G401.6 (cell line): Measurements from ENCODE around the gene DLG5.
A peak's percentile ranks its signal among the peaks of the same experiment; 100 is the strongest.

Experiments used
- FAIRE-seq: peaks from 2 replicates; lab custom pipeline; 2012; peaks lifted over from hg19 to GRCh38; lab: Jason Lieb, UNC

Gene DLG5, protein sequence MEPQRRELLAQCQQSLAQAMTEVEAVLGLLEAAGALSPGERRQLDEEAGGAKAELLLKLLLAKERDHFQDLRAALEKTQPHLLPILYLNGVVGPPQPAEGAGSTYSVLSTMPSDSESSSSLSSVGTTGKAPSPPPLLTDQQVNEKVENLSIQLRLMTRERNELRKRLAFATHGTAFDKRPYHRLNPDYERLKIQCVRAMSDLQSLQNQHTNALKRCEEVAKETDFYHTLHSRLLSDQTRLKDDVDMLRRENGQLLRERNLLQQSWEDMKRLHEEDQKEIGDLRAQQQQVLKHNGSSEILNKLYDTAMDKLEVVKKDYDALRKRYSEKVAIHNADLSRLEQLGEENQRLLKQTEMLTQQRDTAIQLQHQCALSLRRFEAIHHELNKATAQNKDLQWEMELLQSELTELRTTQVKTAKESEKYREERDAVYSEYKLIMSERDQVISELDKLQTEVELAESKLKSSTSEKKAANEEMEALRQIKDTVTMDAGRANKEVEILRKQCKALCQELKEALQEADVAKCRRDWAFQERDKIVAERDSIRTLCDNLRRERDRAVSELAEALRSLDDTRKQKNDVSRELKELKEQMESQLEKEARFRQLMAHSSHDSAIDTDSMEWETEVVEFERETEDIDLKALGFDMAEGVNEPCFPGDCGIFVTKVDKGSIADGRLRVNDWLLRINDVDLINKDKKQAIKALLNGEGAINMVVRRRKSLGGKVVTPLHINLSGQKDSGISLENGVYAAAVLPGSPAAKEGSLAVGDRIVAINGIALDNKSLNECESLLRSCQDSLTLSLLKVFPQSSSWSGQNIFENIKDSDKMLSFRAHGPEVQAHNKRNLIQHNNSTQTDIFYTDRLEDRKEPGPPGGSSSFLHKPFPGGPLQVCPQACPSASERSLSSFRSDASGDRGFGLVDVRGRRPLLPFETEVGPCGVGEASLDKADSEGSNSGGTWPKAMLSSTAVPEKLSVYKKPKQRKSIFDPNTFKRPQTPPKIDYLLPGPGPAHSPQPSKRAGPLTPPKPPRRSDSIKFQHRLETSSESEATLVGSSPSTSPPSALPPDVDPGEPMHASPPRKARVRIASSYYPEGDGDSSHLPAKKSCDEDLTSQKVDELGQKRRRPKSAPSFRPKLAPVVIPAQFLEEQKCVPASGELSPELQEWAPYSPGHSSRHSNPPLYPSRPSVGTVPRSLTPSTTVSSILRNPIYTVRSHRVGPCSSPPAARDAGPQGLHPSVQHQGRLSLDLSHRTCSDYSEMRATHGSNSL (N-terminal part only)

DNA sequence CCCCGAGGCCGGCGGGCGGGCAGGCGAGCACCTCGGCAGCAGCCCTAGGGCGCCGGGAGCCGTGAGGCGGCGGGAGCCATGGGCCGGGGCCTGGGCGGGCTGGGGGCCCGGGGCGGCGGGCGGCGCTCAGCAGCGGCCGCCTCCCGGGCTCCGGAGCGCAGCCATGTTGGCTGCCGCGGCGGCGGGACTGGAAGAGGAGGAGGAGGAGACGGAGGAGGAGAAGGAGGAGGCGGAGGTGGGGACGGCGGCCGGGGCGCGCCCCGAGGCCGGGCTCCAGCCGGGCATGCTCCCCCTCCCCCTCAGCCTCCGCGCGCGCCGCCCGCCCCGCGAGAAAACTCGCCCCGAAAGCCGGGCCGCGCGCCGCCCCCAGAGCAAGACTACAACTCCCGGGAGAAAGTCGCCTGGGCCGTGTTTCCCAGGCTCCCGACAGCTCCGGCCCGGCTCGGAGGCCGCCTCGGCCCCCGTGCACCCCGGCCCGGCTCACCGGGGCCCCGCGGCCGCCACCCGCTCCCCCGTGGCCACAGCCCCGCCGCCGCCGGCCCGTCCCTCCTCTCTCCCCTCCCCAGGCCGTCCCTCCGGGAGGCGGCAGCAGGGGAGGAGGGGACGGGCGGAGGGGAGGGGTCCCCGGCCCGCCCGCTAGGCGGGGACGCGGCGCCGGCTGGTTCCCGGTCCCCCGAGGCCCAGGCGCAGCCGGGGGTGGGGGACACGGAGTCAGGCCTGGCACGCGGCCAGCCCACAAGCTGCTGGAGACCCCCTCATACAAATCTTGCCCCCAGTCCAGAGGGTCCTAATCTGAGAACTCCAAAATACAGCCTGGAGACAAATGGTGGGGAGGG lies at the start of gene DLG5:
DLG5 (minus strand) TSS at position 190 of the 836 bp plus-strand sequence. CDS start 235 bp downstream, outside the sequence.
- no peak for FAIRE-seq

DNA sequence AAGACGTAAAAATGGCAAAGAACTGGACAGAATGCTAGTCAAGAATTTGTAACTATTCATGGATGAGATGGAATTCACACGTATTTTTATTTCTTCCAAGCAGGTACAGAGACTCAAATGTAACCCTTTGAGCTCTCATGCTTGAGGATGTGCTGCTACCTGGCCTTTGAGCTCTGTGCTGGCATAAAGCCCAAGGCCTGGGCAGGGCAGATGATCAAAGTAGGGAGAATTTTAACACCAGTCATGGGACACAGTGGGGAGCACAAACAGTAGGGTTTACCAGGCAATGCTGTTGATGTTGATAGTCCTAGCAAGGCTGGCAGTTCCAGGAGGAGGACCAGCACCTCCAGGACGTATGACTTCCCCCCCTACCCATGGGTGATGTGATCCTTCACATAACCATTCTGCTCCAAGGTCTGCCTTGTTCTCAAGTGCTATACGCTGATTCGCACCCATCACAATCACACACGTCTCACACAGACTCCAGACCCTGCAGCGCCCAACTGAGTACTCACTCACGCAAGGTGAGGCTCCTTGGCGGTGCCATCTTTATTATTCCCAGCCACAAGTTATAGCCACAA lies 48.6 kb upstream of the DLG5 start:
- FAIRE-seq = no peak

DNA sequence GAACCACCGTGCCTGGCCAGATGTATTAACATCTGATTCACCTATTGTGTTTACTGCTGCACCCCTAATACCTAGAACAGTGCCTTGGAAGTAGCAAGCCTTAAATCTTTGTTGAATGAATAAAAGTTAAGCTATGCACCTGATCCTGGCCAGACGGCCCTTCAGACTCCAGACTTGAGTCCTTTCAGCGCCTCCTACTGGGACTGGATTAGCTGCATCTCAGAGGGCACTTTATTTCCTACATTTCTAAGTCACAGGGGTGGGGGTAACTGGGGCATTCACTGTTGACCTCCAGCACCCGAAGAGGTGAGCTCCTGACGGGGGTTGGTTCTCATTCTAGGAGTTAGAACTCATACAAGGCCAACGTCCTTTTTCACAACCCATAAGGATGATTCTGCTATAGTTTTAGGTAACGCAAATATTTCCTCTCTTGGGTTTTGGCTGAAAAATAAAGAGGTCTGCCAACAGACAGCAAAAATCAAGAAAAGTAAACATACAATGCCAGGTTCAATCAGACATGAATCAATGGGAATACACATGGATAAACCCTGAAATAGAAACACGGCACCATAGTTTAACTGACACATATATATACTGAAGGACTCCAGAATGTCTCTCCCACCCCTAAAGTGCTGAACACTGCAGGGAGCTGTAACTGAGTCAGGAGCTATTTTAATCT lies 48.0 kb upstream of the DLG5 start:
- peak; percentile 57 for FAIRE-seq

DNA sequence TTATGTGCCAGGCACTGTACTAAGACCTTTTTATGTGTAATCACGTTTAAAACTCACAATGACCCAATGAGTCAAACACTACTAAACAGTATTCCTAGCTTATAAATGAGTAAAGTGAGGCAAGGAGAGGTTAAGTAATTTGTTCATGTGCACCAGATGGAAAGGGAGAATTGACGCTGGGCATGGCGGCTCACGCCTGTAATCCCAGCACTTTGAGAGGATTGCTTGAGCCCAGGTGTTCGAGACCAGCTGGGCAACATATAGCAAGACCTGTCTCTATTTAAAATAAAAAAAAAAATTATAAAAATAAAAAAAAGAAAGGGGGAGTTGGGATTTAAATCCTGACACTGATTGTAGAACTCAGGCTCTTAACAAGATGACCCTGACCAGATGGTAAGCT lies 46.7 kb upstream of the DLG5 start:
- no peak for FAIRE-seq

DNA sequence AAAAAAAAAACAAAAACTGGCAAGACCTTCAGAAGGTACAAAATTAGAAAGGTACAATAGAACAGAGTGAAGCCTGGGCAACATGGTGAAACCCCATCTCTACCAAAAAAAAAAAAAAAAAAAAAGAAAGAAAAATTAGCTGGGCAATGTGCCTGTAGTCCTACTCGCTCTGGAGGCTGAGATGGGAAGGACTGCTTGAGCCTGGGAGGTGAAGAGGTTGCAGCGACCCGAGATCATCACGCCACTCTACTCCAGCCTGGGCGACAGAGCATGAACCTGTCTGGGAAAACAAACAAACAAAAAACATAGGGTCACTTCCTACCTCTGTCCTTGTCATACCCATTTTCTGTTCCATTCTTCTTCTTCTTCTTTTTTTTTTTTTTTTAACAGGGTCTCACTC lies 45.6 kb upstream of the DLG5 start:
- FAIRE-seq = no peak

DNA sequence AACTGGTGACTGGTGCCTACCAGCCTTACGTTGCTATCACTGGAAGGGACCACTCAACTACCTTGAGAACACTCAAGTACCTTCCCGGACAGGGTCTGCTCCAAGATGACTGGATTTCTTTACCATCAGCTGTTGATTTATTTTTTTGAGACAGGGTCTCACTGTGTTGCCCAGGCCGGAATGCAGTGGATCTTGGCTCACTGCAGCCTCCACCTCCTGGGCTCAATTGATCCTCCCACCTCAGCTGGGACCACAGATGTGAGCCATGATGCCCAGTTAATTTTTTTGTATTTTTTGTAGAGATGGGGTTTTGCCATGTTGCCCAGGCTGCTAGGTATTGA lies 45.2 kb upstream of the DLG5 start:
- no peak for FAIRE-seq

DNA sequence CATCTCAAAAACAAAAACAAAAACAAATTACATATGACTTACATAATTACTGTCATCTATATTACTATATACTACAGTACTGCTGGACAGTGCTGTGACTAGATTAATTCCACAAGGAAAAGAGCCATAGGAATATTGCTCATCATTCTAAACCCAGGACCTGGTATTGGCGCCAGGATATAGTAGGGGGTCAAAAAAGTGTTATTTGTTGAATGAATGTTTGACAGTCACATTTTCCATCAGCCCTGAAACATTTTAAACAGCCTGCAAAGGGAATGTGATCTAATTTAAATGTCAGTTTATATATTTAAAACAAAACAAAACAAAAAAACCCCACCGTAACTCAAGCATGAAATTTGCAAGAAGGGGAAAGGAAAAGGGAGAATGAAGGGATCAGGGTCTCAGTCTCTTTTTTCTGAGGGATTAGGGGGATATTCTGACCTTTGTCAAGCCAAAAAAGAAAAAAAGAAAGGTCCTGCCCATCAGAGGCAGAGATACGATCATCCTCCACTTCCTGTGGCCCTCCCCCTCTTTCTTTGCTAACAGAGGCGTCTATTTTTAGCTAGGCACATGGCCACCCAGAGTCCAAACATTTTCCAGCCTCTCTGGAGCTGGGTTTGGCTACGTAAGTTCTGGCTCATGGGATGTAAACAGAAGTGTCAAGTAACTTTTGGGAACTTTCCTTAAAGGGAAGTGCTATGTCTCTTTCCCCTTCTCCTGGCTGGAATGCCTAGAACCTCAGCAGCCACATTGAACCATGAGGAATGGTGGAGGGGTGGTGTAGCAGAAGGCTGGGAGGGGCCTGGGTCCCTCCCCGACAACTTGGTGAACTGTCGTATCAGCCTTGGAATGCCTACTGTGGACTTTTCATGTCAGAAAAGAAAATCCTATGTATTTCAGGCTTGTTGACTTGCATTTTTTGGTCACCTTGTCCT lies 44.6 kb upstream of the DLG5 start:
- no peak for FAIRE-seq

DNA sequence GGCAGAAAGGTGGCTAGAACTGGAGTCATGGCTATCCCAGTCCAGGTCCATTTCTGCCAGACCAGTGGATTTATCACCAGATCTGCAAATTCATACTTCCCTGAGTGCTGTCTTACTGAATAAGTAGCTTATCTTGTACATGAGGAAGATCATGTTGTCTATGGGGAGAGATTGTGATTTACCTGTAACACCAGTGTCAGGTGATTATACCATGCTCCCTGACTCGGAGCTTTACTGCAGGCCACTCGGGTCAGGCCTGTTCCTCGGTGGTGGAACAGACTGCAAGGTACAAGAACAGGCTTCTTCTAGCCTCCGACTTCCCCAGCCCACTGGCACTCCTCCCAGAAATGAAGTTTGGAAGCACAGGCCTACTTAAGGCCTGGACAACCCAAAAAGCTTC lies 42.6 kb upstream of the DLG5 start:
- FAIRE-seq = no peak

DNA sequence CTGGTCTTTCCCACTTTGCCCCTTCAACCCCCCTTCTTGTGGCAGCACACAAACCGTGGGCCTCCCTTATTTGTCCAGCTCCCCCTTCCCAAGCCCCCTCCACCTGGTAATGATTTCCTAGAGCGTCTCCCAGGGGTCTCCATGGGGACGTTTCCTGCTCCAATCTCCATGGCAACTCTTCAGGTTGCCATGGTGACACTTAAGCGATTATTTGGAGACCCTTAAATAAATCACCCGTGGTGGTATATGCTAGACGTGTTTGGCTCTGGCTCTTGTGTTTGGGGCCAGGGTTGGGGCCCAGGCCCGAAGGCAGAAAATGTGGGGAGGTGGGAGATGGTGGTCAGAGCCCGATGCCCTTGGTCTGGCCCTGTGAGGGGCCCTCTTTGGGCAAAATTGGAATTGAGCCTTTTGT lies 41.1 kb upstream of the DLG5 start:
- no peak for FAIRE-seq

DNA sequence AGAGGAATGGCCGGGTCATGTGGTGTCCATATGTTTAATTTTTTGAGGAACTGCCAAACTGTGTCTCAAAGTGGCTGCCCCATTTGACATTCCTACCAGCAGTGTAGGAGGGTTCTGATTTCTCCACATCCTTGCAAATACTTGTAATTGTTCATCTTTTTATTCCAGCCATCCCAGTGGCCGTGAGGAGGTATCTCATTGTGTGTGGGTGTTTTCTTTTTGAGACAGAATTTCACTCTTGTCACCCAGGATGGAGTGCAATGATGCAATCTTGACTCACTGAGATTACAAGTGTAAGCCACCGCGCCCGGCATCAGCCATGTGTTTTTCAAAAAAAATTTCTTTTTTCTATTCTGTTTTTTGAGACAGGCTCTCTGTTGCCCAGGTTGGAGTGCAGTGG lies 38.7 kb upstream of the DLG5 start:
- no peak for FAIRE-seq

DNA sequence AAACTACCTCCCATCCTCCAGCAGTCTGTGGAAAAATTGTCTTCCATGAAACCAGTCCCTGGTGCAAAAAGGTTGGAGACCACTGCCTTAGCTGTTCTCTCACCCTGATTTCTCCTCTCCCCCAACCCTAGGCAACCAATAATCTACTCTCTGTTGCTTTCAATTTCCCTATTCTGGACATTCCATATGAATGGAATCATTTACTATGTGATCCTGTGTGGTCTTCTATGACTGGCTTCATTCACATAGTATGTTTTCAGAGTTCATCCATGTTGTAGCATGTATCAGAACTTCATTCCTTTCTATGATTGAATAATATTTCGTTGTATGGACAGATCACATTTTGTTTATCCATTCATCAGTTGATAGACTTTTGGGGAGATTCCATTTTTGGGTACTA lies 38.3 kb upstream of the DLG5 start:
- no peak for FAIRE-seq

DNA sequence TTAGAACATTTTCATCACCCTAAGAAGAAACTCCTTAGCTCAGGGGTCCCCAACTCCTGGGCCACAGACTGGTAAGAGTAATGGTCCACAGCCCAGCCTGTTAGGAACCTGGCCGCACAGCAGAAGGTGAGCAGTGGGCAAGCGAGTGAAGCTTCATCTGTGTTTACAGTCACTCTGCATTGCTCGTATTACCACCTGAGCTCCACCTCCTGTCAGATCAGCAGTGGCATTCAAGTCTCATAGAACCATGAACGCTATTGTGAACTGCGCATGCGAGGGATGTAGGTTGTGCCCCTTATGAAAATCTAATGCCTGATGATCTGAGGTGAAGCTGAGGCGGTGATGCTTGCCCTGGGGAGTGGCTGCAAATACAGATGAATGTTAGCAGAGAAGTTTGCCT lies 37.3 kb upstream of the DLG5 start:
- FAIRE-seq = no peak

DNA sequence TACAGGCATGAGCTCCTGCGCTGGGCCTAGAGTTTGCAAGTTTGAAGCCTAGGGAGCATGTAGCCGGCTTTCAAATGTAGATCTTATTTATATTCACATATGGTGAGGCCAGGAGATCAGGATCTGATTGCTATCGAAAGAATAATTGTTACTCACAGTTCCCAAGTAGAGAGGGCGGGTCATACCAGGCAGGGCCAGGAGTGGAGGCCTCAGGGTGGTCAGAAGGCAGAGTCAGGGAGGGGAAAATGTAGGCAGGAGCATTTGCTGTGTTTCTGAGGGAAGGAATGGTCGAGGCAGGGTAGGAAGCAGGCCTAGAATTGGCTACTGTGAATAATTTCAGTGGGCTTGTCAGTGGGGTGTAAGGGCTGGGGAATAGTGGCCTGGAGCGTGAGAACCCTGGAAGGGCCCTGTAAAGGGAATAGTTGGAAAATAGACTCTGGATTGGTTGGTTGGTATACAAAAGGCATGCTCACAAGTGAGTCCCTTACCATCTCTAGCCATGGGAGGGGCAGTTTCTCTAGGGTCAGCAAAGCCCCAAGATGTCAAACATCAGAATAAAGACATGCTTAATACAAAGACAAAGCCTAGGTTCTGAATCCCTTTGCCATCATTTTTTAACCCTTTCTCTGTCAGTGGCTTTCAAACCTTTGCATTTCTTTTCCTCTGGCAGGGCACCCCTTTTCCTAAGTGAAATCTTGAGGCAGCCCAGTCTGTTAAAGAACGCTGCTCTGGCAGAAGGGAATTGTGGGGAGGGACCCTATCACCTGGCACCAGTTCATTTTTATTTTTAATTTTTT lies 36.0 kb upstream of the DLG5 start:
- no peak for FAIRE-seq

DNA sequence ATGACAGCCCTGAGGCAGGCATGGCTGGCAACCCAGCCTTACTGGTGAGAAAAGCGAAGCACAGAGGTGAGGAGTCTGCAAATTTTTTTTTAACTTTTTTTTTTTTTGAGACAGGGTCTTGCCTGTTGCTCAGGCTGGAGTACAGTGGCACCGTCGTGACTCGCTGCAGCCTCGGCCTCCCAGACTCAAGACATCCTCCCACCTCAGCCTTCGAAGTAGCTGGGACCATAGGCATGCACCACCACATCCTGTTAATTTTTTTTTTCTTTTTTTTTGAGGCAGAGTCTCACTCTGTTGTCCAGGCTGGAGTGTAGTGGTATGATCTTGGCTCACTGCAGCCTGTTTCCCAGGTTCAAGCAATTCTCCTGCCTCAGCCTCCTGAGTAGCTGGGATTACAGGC lies 35.1 kb upstream of the DLG5 start:
- no peak for FAIRE-seq

DNA sequence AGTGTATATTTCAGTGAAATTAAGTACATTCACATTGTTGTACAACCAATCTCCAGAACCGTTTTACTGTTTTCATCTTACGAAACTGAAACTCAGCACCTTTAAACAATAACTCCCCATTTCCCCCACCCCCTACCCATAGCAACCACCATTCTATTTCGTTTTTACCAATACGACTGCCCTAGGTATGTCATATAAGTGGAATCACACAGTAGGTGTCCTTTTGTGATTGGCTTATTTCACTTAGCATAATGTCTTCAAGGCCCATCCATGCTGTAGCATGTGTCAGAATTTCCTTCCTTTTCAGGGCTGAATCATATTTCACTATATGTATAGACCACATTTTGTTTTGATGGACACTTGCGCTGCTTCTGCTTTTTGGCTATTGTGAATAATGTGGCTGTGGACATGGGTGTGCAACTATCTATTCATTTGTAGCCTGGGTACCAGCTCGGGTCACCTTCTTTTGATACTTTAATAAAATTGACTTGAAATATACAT lies 34.3 kb upstream of the DLG5 start:
- FAIRE-seq = no peak

DNA sequence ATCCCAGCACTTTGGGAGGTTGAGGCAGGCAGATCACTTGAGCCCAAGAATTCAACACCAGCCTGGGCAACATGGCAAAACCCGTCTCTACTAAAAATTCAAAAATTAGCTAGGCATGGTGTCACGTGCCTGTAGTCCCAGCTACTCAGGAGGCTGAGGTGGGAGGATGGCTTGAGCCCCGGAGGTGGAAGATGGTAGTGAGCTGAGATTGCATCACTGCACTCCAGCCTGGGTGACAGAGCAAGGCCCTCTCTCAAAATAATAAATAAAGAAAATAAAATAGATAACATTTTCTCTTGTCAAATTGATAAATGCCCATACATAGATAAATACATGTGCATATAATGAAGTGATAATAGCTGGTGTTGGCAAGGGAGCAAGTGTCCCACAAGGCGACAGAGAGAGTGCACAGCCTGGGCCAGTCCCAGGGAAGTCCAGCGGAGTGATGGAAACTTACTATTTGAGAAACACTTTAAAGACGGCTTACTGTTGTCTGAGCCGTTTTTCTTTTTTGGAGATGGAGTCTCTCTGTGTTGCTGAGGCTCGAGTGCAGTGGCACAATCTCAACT lies 33.4 kb upstream of the DLG5 start:
- FAIRE-seq = no peak

DNA sequence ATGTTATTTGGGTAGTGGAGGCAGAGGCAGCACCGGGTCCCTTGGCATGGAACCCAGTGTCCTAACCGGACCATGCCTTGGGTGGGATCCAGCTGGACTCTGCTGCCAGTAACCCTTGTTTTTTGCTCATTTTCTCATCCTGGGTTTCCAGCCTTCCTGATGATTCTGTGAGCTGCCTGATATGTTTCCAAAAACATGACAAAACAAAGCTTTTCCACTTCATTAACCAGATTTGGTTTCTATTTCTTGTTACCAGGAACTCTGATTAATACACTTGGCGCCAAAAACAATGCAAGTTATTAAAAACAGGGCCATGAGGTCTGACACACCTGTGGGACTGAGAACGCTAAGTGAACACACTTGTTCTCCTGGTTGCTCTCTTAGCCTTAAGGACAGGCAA lies 32.8 kb upstream of the DLG5 start:
- FAIRE-seq = no peak

DNA sequence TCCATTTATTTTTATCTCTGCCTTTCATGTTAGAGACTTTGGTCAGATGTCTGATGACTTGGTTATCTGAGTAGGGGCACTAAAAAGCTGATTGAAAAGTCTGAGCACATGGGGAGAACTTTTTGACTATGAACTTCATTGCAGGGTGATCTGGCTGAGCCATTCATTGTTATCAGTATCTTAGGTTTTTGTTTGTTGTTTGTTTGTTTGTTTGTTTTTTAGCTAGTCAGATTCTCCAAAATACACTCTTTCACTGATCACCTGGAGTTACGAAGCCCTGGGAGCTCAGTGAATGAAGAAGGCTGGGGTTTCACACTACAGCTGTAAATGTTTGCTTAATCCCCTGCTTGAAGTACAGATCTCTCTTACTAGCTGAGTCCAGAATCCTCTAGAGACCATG lies 28.6 kb upstream of the DLG5 start:
- FAIRE-seq = no peak
